HEK293 (cell line): ENCODE results near the gene MAP3K6.
A peak's percentile ranks its signal among the peaks of the same experiment; 100 is the strongest.

Source experiments
- CTCF ChIA-PET: fragments of 350-600 bp; formaldehyde crosslinking; extraction: SDS; loops from one replicate; lab custom pipeline; 2021; ENCODE audit warnings: antibody characterized with exemption; lab: Yijun Ruan, JAX
- POLR2A ChIA-PET: fragments of 300-600 bp; formaldehyde crosslinking; extraction: SDS; loops from one replicate; lab custom pipeline; 2020; ENCODE audit warnings: antibody characterized with exemption, inconsistent platforms; lab: Yijun Ruan, JAX
- H3K27ac ChIP-seq: fragments of 200-500 bp; sonication (Bioruptor generic); 2 replicates; pipeline ENCODE4 v1.5.1; 2014; ENCODE audit warnings: low read depth, low read length, control low read depth, inconsistent platforms; ENCODE audit errors: extremely low read depth
- H3K36me3 ChIP-seq, 2 experiments: fragments of 200-500 bp in 1 of 2; sonication (Bioruptor generic) in 1 of 2; 1 replicate in 1 of 2; 2 replicates in 1 of 2; pipeline ENCODE4 v1.5.1; 2014 to 2017; ENCODE audit warnings: inconsistent platforms in 2 of 2, low read length in 2 of 2; ENCODE audit not compliant: control insufficient read depth in 2 of 2, insufficient read depth in 1 of 2
- H3K4me1 ChIP-seq: fragments of 200-500 bp; sonication (Bioruptor generic); 2 replicates; pipeline ENCODE4 v1.5.1; 2014; ENCODE audit warnings: mild to moderate bottlenecking, low read length, inconsistent platforms; ENCODE audit not compliant: control insufficient read depth, insufficient read depth
- H3K4me3 ChIP-seq: 2 replicates; pipeline ENCODE4 v1.5.1; 2011; ENCODE audit warnings: low read depth, mild to moderate bottlenecking, control low read depth, low read length, moderate library complexity
- H3K9me3 ChIP-seq: fragments of 200-500 bp; sonication (Bioruptor generic); 2 replicates; pipeline ENCODE4 v1.5.1; 2014; ENCODE audit warnings: low read depth, low read length, inconsistent platforms; ENCODE audit not compliant: control insufficient read depth, insufficient read depth
- GLIS2 ChIP-seq: fragments of 450-650 bp; formaldehyde crosslinking; IDR thresholded peaks from 2 replicates; pipeline ENCODE4 v1.5.1; 2016; ENCODE audit warnings: missing biosample characterization, missing genetic modification characterization
- HOXC10 ChIP-seq: sonication (generic); formaldehyde crosslinking; IDR thresholded peaks from 2 replicates; pipeline ENCODE4 v1.8.1; 2023; ENCODE audit warnings: mild to moderate bottlenecking, missing genetic modification reagents
- IKZF3 ChIP-seq: fragments of 450-650 bp; IDR thresholded peaks from 2 replicates; pipeline ENCODE4 v1.5.0; 2018; ENCODE audit warnings: missing biosample characterization, mild to moderate bottlenecking, missing genetic modification characterization, moderate library complexity
- SP3 ChIP-seq: fragments of 450-650 bp; formaldehyde crosslinking; IDR thresholded peaks from 2 replicates; pipeline ENCODE4 v1.5.1; 2016; ENCODE audit warnings: missing biosample characterization, missing genetic modification characterization
- TRIM28 ChIP-seq: IDR thresholded peaks from 2 replicates; pipeline ENCODE4 v1.6.1; 2011; ENCODE audit warnings: low read length, control low read depth, borderline replicate concordance
- YY2 ChIP-seq: fragments of 450-650 bp; formaldehyde crosslinking; IDR thresholded peaks from 2 replicates; pipeline ENCODE4 v1.5.1; 2016; ENCODE audit warnings: missing biosample characterization, missing genetic modification characterization
- ZNF10 ChIP-seq: fragments of 450-650 bp; formaldehyde crosslinking; IDR thresholded peaks from 2 replicates; pipeline ENCODE4 v1.5.1; 2017; ENCODE audit warnings: missing biosample characterization, missing genetic modification characterization
- ZNF112 ChIP-seq: fragments of 450-650 bp; formaldehyde crosslinking; IDR thresholded peaks from 2 replicates; pipeline ENCODE4 v1.5.0; 2017; ENCODE audit warnings: missing biosample characterization, missing genetic modification characterization
- ZNF19 ChIP-seq: fragments of 450-650 bp; formaldehyde crosslinking; IDR thresholded peaks from 2 replicates; pipeline ENCODE4; 2016; ENCODE audit warnings: missing biosample characterization, missing genetic modification characterization, low read depth
- ZNF26 ChIP-seq: fragments of 450-650 bp; formaldehyde crosslinking; IDR thresholded peaks from 2 replicates; pipeline ENCODE4 v1.5.1; 2016; ENCODE audit warnings: missing biosample characterization, missing genetic modification characterization
- ZNF311 ChIP-seq: fragments of 450-650 bp; formaldehyde crosslinking; IDR thresholded peaks from 2 replicates; pipeline ENCODE4 v1.5.1; 2017; ENCODE audit warnings: missing biosample characterization, missing genetic modification characterization, borderline replicate concordance
- ZNF324 ChIP-seq: fragments of 450-650 bp; formaldehyde crosslinking; IDR thresholded peaks from 2 replicates; pipeline ENCODE4 v1.5.1; 2016; ENCODE audit warnings: missing biosample characterization, missing genetic modification characterization
- ZNF433 ChIP-seq: fragments of 450-650 bp; formaldehyde crosslinking; IDR thresholded peaks from 2 replicates; pipeline ENCODE4 v1.5.1; 2016; ENCODE audit warnings: missing biosample characterization, missing genetic modification characterization, low read depth
- ZNF449 ChIP-seq: fragments of 450-650 bp; formaldehyde crosslinking; IDR thresholded peaks from 2 replicates; pipeline ENCODE4 v1.5.1; 2017; ENCODE audit warnings: missing biosample characterization, mild to moderate bottlenecking, missing genetic modification characterization, moderate library complexity
- ZNF521 ChIP-seq: fragments of 450-650 bp; formaldehyde crosslinking; IDR thresholded peaks from 2 replicates; pipeline ENCODE4 v1.5.1; 2017; ENCODE audit warnings: missing biosample characterization, mild to moderate bottlenecking, missing genetic modification characterization
- ZNF529 ChIP-seq: fragments of 450-650 bp; formaldehyde crosslinking; IDR thresholded peaks from 2 replicates; pipeline ENCODE4 v1.5.1; 2017; ENCODE audit warnings: missing genetic modification characterization, missing biosample characterization; ENCODE audit not compliant: insufficient replicate concordance
- ZNF600 ChIP-seq: fragments of 450-650 bp; formaldehyde crosslinking; IDR thresholded peaks from 2 replicates; pipeline ENCODE4 v1.5.1; 2016; ENCODE audit warnings: missing biosample characterization, missing genetic modification characterization
- ZNF621 ChIP-seq: fragments of 450-650 bp; formaldehyde crosslinking; IDR thresholded peaks from 2 replicates; pipeline ENCODE4 v1.5.1; 2017; ENCODE audit warnings: missing biosample characterization, missing genetic modification characterization
- TF ChIP-seq, protein P1 (sequence below): fragments of 450-650 bp; formaldehyde crosslinking; IDR thresholded peaks from 2 replicates; pipeline ENCODE4 v1.5.1; 2017; ENCODE audit warnings: missing biosample characterization, missing genetic modification characterization
- TF ChIP-seq, protein P2 (sequence below): fragments of 450-650 bp; formaldehyde crosslinking; IDR thresholded peaks from 2 replicates; pipeline ENCODE4 v1.5.1; 2016; ENCODE audit warnings: missing biosample characterization, missing genetic modification characterization, low read depth

MAP3K6 gene

DNA sequence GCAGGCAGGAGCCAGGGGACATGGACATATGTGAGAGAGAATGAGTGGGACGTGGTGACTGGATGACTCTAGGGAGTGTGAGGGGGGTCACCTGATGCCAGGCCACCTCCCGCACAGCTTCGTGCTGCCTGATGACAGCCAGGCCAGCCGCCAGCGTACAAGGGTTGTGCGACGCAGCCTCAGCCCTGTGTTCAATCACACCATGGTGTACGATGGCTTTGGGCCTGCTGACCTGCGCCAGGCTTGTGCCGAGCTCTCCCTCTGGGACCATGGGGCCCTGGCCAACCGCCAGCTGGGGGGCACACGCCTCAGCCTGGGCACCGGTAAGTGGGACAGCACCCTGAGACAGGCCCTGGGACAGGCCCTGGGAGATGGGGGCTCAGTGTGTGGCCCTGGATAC lies 13.6 kb downstream of the MAP3K6 start:
- ChIA-PET CTCF (interaction anchor here (0.6 to 7.8 kb wide), 5 partner anchors 9 to 310 kb away, joined by 3 to 84 read pairs (median 4); partner anchors contain the start of gene MAP3K6), POLR2A (interaction anchor here (1.7 kb wide), 1 partner anchor 12 kb away, joined by 8 read pairs; no protein-coding TSS in a partner anchor)
- TF ChIP-seq ZNF324 (tag by site-specific recombination) (no peak), ZNF621 (tag by site-specific recombination) (no peak), ZNF19 (tag by site-specific recombination) (no peak), ZNF529 (no peak), ZNF600 (peak; percentile 28; the same call in 1 of the 2 replicates), ZNF311 (tag by site-specific recombination) (no peak)
- Histone ChIP-seq H3K9me3 (no peaks in the 10 kb centered on the region), H3K36me3 (peaks cover 0 to 33% of the 10 kb centered on the region in 2 experiments; a peak in 1 of 3 replicates), H3K4me1 (peaks cover 4% of the 10 kb centered on the region), H3K4me3 (no peak overlapping the region), H3K27ac (no peak overlapping the region)

DNA sequence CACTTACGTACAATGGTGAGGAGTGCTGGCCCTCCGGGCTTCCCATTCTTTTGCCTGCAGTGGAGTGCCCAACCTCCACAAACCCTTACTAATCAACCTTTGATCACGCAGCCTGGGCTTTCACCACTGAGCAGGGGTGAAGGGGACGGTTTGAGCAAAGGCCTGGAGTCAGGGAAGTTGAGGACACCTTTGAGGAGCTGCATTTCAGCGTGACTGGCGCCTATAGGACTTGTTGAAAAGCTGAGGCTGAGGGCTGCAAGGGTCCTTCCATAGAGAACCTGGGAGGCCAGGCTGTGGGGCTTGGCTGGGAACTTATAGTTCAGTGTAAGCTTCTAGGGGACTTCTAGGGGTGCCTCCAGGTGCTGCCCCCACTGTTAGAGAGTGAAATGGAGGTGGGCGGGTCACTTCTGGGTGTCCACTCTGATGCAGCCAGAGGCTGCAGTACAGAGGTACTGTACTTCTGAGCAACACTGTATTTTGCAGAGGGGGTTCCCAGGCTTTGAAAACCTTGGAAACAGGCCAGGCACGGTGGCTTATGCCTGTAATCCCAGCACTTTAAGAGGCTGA lies 15.1 kb downstream of the MAP3K6 start:
- TF ChIP-seq SP3 (tag by site-specific recombination), result no peak
- peak; percentile 87 for TF ChIP-seq ZNF449 (tag by site-specific recombination)
- 0 out of 2 replicates have a peak, but pooled peaks have one; percentile 24 for TF ChIP-seq GLIS2 (tag by site-specific recombination)
- no peak for TF ChIP-seq IKZF3 (tag by site-specific recombination)
- ChIA-PET POLR2A (no interaction called here), CTCF (interaction anchor here (7.8 kb wide), 1 partner anchor 15 kb away, joined by 84 read pairs; the partner anchor contains the start of gene MAP3K6)
- H3K9me3 ChIP-seq, result no peaks in the 10 kb centered on the region
- peaks cover 0 to 31% of the 10 kb centered on the region in 2 experiments; a peak in 1 of 3 replicates for H3K36me3 ChIP-seq
- no peak overlapping the region for H3K4me3 ChIP-seq
- H3K4me1 ChIP-seq, result peaks cover 4% of the 10 kb centered on the region
- H3K27ac ChIP-seq, result no peak overlapping the region

GRCh38 chr1:27350663-27351540 lies 15.9 kb downstream of the MAP3K6 start:
- peaks cover 4% of the 10 kb centered on the region for H3K4me1 ChIP-seq
- no peak overlapping the region for H3K4me3 ChIP-seq
- POLR2A ChIA-PET, result no interaction called here
- peaks cover 0 to 28% of the 10 kb centered on the region in 2 experiments; a peak in 1 of 3 replicates for H3K36me3 ChIP-seq
- H3K27ac ChIP-seq, result no peak overlapping the region
- no peaks in the 10 kb centered on the region for H3K9me3 ChIP-seq
- CTCF ChIA-PET, result interaction anchor here (3.2 to 7.8 kb wide), 2 partner anchors 16 to 19 kb away, joined by 17 to 84 read pairs; partner anchors contain the start of gene MAP3K6
- TF ChIP-seq ZNF433 (tag by site-specific recombination) (no peak), ZNF26 (tag by site-specific recombination) (no peak), TRIM28 (no peak), YY2 (tag by site-specific recombination) (no peak), ZNF521 (tag by site-specific recombination) (no peak), ZNF112 (tag by site-specific recombination) (no peak), GLIS2 (tag by site-specific recombination) (peak; percentile 10; the same call in 1 of the 2 replicates), ZNF10 (tag by site-specific recombination) (no peak), HOXC10 (CRISPR knock-in tag) (no peak)
- TF ChIP-seq, protein P1, sequence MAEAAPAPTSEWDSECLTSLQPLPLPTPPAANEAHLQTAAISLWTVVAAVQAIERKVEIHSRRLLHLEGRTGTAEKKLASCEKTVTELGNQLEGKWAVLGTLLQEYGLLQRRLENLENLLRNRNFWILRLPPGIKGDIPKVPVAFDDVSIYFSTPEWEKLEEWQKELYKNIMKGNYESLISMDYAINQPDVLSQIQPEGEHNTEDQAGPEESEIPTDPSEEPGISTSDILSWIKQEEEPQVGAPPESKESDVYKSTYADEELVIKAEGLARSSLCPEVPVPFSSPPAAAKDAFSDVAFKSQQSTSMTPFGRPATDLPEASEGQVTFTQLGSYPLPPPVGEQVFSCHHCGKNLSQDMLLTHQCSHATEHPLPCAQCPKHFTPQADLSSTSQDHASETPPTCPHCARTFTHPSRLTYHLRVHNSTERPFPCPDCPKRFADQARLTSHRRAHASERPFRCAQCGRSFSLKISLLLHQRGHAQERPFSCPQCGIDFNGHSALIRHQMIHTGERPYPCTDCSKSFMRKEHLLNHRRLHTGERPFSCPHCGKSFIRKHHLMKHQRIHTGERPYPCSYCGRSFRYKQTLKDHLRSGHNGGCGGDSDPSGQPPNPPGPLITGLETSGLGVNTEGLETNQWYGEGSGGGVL (tag by site-specific recombination), result no peak
- TF ChIP-seq, protein P2, sequence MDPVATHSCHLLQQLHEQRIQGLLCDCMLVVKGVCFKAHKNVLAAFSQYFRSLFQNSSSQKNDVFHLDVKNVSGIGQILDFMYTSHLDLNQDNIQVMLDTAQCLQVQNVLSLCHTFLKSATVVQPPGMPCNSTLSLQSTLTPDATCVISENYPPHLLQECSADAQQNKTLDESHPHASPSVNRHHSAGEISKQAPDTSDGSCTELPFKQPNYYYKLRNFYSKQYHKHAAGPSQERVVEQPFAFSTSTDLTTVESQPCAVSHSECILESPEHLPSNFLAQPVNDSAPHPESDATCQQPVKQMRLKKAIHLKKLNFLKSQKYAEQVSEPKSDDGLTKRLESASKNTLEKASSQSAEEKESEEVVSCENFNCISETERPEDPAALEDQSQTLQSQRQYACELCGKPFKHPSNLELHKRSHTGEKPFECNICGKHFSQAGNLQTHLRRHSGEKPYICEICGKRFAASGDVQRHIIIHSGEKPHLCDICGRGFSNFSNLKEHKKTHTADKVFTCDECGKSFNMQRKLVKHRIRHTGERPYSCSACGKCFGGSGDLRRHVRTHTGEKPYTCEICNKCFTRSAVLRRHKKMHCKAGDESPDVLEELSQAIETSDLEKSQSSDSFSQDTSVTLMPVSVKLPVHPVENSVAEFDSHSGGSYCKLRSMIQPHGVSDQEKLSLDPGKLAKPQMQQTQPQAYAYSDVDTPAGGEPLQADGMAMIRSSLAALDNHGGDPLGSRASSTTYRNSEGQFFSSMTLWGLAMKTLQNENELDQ (tag by site-specific recombination), result no peak
